ENCODE measurements around the gene SCUBE1.
"Not testable (repeated sequence)": the region's sequence is repeated elsewhere in the genome, so short reads cannot be mapped to it uniquely, and the experiment has no call there.

SCUBE1 gene

GRCh38 chr22:43281394-43281793 is 61.8 kb downstream of the SCUBE1 start:
- DNase-seq (ENCODE audit: extremely low read depth in 1 of 2, low read depth in 1 of 2), result no peak

DNA sequence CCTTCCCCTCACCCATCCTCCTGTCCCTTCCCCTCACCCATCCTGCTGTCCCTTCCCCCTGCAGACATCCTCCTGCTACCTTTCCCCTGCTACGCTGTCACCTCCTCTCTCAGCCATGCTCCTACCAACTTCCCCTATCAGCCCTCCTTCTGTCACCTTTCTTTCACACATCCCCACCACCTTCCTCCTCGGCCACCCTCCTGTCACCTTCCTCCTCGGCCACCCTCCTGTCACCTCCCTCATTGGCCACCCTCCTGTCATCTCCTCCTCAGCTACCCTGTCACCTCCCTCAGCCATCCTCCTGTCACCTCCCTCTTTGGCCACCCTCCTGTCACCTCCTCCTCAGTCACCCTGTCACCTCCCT is 62.7 kb downstream of the SCUBE1 start:
- DNase-seq (ENCODE audit: extremely low read depth in 1 of 2, low read depth in 1 of 2), result not testable (repeated sequence)

- DNase-seq (ENCODE audit: extremely low read depth in 1 of 2, low read depth in 1 of 2), result no peak
These were observed 63.2 kb downstream of the SCUBE1 start for GRCh38 chr22:43279867-43280522.

GRCh38 chr22:43277987-43278601 is 65.1 kb downstream of the SCUBE1 start:
- DNase-seq (ENCODE audit: extremely low read depth in 1 of 2, low read depth in 1 of 2), result no peak

DNA sequence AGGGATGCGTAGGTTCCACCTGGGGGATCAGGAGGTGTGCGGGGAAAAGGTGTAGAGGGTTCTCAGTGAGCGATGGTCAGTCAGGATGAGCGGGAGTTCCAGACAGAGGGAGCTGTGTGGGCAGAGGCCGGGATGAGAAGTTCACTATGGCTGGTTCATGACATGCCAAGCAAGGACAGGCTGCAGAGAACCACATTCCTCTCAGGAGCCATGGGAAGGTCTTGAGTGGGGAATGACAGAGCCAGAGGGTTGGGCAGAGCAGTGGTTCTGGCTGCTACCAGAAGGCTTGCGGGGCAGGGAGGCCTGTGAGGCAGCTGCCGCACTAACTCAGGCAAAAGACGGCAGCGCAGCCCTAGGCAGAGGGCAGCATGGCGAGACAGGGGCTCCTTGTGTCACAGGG is 66.1 kb downstream of the SCUBE1 start:
- no peak for DNase-seq (ENCODE audit: extremely low read depth in 1 of 2, low read depth in 1 of 2)

- DNase-seq (ENCODE audit: extremely low read depth in 1 of 2, low read depth in 1 of 2), result no peak
These were observed 66.9 kb downstream of the SCUBE1 start for GRCh38 chr22:43276321-43276720.

- no peak for DNase-seq (ENCODE audit: extremely low read depth in 1 of 2, low read depth in 1 of 2)
These were observed 67.4 kb downstream of the SCUBE1 start for GRCh38 chr22:43275545-43276317.

DNA sequence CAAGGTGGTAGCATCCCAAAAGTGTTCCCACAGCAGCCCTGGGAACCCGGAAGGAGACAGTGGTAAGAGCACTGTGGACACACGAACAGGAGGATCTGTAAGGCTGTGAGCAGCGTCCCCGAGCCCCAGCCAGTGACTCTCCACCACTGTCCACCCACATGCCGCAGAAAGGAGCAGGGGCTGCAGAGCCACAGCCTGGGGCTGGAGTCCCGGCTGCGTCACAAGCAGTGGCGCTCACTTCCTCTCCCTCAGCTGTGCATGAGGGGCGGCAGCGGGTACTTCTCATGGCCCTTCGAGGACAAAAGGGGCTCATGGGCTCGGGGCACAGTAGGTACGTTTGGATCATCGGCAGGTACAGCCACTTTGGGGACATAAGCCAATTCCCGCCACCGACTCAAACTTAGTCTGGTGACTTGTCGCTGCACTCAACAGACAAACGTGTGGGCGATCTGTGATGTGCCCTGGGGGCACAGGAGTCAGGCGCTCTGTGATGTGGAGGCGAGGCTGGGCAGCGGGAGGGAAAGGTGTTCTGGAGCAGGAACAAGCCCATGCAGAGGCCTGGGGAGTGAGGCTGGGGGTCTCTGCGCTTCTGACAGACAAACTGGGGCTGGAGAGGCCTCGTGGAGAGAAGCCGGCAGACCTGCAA is 68.5 kb downstream of the SCUBE1 start:
- DNase-seq (ENCODE audit: extremely low read depth in 1 of 2, low read depth in 1 of 2), result no peak

GRCh38 chr22:43273902-43274484 is 69.2 kb downstream of the SCUBE1 start:
- no peak for DNase-seq (ENCODE audit: extremely low read depth in 1 of 2, low read depth in 1 of 2)

GRCh38 chr22:43272869-43273318 is 70.3 kb downstream of the SCUBE1 start:
- no peak for DNase-seq (ENCODE audit: extremely low read depth in 1 of 2, low read depth in 1 of 2)

- DNase-seq (ENCODE audit: extremely low read depth in 1 of 2, low read depth in 1 of 2), result no peak
These were observed 70.9 kb downstream of the SCUBE1 start for GRCh38 chr22:43272301-43272700.

GRCh38 chr22:43270949-43271348 is 72.2 kb downstream of the SCUBE1 start:
- DNase-seq (ENCODE audit: extremely low read depth in 1 of 2, low read depth in 1 of 2), result no peak

- no peak for DNase-seq (ENCODE audit: extremely low read depth in 1 of 2, low read depth in 1 of 2)
These were observed 72.8 kb downstream of the SCUBE1 start for GRCh38 chr22:43270314-43270908.

DNA sequence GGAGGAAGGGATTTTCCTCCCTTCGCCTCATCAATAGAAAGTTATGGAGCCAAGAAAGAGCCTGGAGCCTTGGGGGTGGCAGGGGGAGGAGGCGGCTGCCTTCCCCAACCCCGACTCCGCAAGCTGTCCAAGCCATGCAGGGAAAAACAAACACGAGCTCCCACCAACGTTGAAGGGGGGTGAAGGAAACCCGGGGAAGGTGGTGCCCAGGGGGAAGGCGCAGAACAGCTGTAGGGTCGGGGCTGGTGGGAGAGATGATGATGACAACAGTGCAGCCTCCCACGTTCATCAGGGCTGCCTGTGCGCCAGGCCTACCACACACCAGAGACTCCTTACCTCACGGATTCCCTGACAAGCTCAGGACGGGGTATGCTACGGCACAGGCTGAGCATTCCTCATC is 73.5 kb downstream of the SCUBE1 start:
- DNase-seq (ENCODE audit: extremely low read depth in 1 of 2, low read depth in 1 of 2), result no peak

- DNase-seq (ENCODE audit: extremely low read depth in 1 of 2, low read depth in 1 of 2), result no peak
These were observed 73.9 kb downstream of the SCUBE1 start for GRCh38 chr22:43269246-43269645.

DNA sequence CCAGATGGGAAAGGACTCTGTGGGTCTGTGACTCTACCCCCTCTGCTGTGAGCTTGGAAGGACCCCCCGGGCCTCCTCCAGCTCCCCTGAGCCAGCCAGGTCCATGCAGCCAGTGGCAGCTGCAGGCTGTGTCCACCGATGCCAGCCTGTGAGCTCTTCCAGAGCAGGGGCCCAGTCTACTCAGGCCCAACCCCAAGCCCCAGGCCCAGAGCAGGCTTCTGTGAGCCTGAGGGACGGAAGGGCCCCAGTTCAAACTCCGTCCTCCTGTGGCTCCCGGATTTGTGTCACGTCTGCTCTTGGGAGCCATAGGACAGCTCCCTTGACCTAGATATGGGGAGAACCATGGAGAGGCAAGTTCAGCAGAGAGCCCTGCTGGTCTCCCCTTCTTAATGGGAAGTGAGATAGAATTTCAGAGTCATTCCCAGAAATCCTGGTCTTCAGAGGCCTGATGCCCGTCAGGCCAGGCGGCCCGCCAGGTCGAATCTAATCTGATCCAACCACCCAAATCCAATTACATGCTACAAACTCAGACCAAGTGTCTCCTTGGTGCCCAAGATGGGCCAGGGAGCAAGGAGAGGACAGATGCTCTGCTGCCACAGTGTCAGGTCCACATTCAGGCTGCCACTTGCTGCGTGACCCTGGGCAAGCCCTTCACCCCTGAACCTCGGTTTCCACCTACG is 75.1 kb downstream of the SCUBE1 start:
- DNase-seq (ENCODE audit: extremely low read depth in 1 of 2, low read depth in 1 of 2), result no peak

DNA sequence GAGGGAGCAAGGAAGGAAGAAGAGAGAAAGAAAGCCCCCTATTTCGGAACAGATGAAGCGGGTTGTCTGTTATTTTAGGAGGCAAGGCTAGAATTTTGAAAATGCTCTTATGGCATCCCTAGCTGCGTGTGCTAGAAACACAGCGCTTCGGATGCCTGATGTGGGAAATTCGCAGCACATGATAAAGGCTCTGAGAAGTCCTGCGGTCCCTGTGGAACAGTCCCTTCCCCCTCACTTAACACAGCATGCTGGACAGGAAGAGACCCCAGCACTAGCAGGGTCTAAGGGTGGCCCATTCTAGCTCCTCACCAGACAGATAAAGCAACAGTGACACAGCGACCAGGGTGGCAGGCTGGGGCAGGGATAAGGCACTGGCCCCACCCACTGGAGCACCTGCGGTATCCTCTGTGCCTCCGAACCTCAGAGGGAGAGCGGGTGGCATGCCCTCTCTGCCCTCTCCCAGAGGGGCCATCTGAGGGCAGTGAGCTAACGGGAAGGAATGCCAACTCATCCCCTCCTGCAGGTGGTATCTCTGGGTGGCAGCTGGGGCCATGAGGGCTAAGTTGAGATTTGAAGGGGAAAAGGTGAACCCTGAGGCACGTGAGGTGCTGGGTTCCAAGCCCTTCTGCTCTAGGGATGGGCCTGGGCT is 75.7 kb downstream of the SCUBE1 start:
- no peak for DNase-seq (ENCODE audit: extremely low read depth in 1 of 2, low read depth in 1 of 2)

DNA sequence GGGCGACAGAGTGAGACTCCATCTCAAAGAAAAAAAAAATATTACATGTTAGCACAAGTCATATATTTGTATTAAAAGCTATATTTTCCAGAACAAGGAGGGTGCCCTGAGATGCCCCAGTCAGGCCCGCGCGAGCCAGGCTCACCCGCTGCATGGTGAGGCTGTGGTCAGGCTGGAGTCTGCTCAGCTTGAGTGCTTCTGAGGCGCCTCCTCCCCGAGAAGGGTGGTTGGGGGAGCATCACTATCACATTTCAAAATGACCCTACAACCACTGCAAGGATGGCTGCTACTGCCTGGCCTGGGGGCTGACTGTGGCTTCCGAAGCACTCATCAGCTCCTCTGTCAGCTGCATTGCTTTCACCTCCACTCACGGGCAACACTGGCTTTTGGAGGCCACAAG is 77.1 kb downstream of the SCUBE1 start:
- DNase-seq (ENCODE audit: extremely low read depth in 1 of 2, low read depth in 1 of 2), result no peak

GRCh38 chr22:43263645-43264514 is 79.3 kb downstream of the SCUBE1 start:
- peak; percentile 71 to 80 for DNase-seq (ENCODE audit: extremely low read depth in 1 of 2, low read depth in 1 of 2)
